GM12878 (cell line): ENCODE results near the gene FCHSD2.

Experiments
- RAD21 ChIP-seq: IDR thresholded peaks from 2 replicates; pipeline ENCODE4 v1.6.1; 2011; ENCODE audit warnings: mild to moderate bottlenecking, low read depth, low read length, moderate library complexity; ENCODE audit not compliant: insufficient read depth
- TF ChIP-seq, protein P1 (sequence below), 3 experiments: IDR thresholded peaks in 2 of 3; conservative IDR thresholded peaks in 1 of 3; 2 replicates each; pipeline ENCODE4 v1.5.1; 2011; ENCODE audit warnings: low read depth in 3 of 3, low read length in 3 of 3, mild to moderate bottlenecking in 3 of 3, control low read depth in 2 of 3, moderate library complexity in 2 of 3, inconsistent platforms in 1 of 3, mixed read lengths in 1 of 3; ENCODE audit not compliant: control insufficient read depth in 2 of 3, insufficient read depth in 1 of 3; ENCODE audit errors: extremely low read depth in 1 of 3

DNA sequence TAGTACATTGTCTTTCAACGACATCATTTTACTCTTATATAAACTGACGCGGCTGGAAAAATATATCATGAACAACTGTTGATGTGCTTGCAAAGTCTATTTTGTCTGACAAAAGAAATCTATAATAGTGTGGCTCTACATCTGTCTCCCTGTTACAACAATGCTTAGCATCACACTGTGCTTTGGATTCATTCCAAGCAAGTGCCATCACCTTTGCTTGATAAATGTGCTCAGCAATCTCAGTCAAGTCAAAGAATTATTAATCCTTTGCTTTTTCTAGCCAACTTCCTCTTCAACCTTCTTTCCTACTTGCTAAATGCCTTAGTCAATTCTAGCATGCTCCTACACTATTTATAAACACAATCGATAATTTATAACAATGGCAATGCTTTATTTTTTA lies 140.5 kb downstream of the FCHSD2 start:
- no peak for TF ChIP-seq RAD21
- TF ChIP-seq, protein P1, sequence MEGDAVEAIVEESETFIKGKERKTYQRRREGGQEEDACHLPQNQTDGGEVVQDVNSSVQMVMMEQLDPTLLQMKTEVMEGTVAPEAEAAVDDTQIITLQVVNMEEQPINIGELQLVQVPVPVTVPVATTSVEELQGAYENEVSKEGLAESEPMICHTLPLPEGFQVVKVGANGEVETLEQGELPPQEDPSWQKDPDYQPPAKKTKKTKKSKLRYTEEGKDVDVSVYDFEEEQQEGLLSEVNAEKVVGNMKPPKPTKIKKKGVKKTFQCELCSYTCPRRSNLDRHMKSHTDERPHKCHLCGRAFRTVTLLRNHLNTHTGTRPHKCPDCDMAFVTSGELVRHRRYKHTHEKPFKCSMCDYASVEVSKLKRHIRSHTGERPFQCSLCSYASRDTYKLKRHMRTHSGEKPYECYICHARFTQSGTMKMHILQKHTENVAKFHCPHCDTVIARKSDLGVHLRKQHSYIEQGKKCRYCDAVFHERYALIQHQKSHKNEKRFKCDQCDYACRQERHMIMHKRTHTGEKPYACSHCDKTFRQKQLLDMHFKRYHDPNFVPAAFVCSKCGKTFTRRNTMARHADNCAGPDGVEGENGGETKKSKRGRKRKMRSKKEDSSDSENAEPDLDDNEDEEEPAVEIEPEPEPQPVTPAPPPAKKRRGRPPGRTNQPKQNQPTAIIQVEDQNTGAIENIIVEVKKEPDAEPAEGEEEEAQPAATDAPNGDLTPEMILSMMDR (IDR thresholded peaks at IDR 0.05 in 2 of 3, conservative IDR thresholded peaks at IDR 0.05 in 1 of 3; ENCODE audit: control insufficient read depth in 2 of 3, extremely low read depth in 1 of 3, insufficient read depth in 1 of 3, low read depth in 3 of 3, low read length in 3 of 3): no peak
